HepG2 (cell line): ENCODE results near the gene ICAM5. TPM values are rescaled to one million over a fixed set of nuclear protein-coding genes. Genes with fewer than 3 reads are reported as not detected.

Experiments used
- HINFP ChIP-seq: sonication (generic); formaldehyde crosslinking; IDR thresholded peaks from 2 replicates; pipeline ENCODE4 v1.4.0; 2020; ENCODE audit warnings: low read depth, mild to moderate bottlenecking, missing genetic modification reagents
- MTA1 ChIP-seq: sonication (generic); formaldehyde crosslinking; IDR thresholded peaks from 2 replicates; pipeline ENCODE4 v1.4.0; 2020; ENCODE audit warnings: missing genetic modification reagents, mild to moderate bottlenecking, borderline replicate concordance
- MYNN ChIP-seq: sonication (generic); formaldehyde crosslinking; IDR thresholded peaks from 2 replicates; pipeline ENCODE4 v1.4.0; 2020; ENCODE audit warnings: mild to moderate bottlenecking, low read depth, missing genetic modification reagents
- NFAT5 ChIP-seq: sonication (generic); formaldehyde crosslinking; IDR thresholded peaks from 2 replicates; pipeline ENCODE4 v1.4.0; 2020; ENCODE audit warnings: missing genetic modification reagents
- NR1H2 ChIP-seq: sonication (generic); formaldehyde crosslinking; IDR thresholded peaks from 2 replicates; pipeline ENCODE4 v1.8.1; 2022; ENCODE audit warnings: low read depth, missing genetic modification reagents, borderline replicate concordance
- ZFP1 ChIP-seq: IDR thresholded peaks from 2 replicates; pipeline ENCODE4 v1.6.1; 2016
- ZNF253 ChIP-seq: sonication (generic); formaldehyde crosslinking; IDR thresholded peaks from 2 replicates; pipeline ENCODE4 v1.8.0; 2022; ENCODE audit warnings: mild to moderate bottlenecking, missing genetic modification reagents, borderline replicate concordance
- ZNF678 ChIP-seq: sonication (generic); formaldehyde crosslinking; IDR thresholded peaks from 2 replicates; pipeline ENCODE4 v1.4.0; 2020; ENCODE audit warnings: mild to moderate bottlenecking, missing genetic modification reagents
- ZSCAN25 ChIP-seq: sonication (generic); formaldehyde crosslinking; IDR thresholded peaks from 2 replicates; pipeline ENCODE4 v1.8.0; 2022; ENCODE audit warnings: mild to moderate bottlenecking, missing genetic modification reagents
- polyA plus RNA-seq, 8 experiments: library from polyadenylated mRNA; depleted of rRNA in 3 of 8; stranded (reverse) in 7 of 8; unstranded in 1 of 8; fragments of >200 nt; fragmentation: Illumina TruSeq in 4 of 8; extraction: Trizol in 4 of 8; gene quantifications; 2 replicates each; pipeline versions ENCODE4 v1.2.1 to v1.2.3, GENCODE V29; 2011 to 2016; ENCODE audit warnings: low read depth in 4 of 8, missing spikeins in 1 of 8, mixed read lengths in 1 of 8; ENCODE audit not compliant: insufficient read depth in 1 of 8
- total RNA-seq, 5 experiments: library from RNA; depleted of rRNA; stranded (reverse); fragments of >200 nt; fragmentation: Illumina TruSeq; extraction: Trizol; gene quantifications; 2 replicates each; pipeline ENCODE4 v1.2.3, GENCODE V29; 2016; ENCODE audit warnings: low read depth in 1 of 5
- TF ChIP-seq, protein P1 (sequence below): sonication (generic); formaldehyde crosslinking; IDR thresholded peaks from 2 replicates; pipeline ENCODE4 v1.5.1; 2020; ENCODE audit warnings: mild to moderate bottlenecking, missing genetic modification reagents, moderate library complexity
- TF ChIP-seq, protein P2 (sequence below): sonication (generic); formaldehyde crosslinking; IDR thresholded peaks from 2 replicates; pipeline ENCODE4 v1.4.0; 2020; ENCODE audit warnings: mild to moderate bottlenecking, low read depth, missing genetic modification reagents
- TF ChIP-seq, protein P3 (sequence below): sonication (generic); formaldehyde crosslinking; conservative IDR thresholded peaks from 2 replicates; pipeline ENCODE4 v1.8.0; 2022; ENCODE audit warnings: low read depth, missing genetic modification reagents

ICAM5 gene
- total and polyA plus RNA-seq, 2 of the 13 experiments (the other 11 are each of a cell fraction or from before 2014, with no cell fraction given): 0.46 to 1.6 TPM

DNA sequence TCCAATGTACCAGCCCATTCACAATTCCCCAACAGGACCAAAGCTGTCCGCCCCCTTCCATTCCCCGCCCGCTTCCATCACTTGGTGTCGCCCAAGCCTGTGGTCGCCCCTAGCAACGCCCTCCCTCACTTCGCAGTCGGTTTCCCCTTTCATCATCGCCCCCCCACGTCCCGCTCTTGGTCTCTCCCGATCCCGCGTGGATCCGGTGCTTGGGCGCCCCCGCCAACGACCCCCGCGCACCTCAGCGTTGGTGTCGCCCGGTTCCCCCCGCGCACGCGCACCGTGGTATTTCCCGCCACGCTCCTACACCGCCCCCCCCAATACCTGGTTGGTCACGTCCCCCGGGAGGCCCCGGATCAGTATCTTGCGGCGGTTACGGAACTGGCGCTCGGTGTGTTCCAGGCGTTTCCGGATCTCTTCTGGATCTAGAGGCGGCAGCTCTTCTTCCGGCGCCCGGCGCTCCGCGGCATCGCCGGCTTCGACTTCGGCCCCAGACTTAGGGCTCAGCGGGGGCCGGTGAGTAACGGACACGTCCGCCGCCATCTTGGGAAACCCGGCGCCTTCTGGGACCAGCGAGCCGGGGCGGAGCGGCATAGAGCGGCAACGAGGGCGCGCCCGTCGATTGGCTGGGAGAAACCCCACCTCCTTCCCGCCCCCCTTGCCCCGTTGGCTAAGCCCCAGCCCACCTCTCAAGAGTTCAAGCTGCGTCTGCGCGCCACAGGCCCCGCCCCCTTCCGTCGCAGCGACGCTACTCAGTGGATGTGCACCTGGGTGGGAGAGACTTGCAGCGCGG lies 43.4 kb downstream of the ICAM5 start, which contains the start of gene RAVER1 (continued):
- TF ChIP-seq NFAT5 (CRISPR knock-in tag) (no peak), MTA1 (peak; percentile 45; the same call in 1 of the 2 replicates), ZSCAN25 (CRISPR knock-in tag) (peak; percentile 72), HINFP (0 out of 2 replicates have a peak, but pooled peaks have one; percentile 43), NR1H2 (CRISPR knock-in tag) (peak; percentile 67; the same call in 1 of the 2 replicates), ZNF253 (CRISPR knock-in tag) (no peak), ZNF678 (CRISPR knock-in tag) (peak; percentile 86; the same call in 1 of the 2 replicates), MYNN (peak; percentile 39; the same call in 1 of the 2 replicates), ZFP1 (CRISPR knock-in tag) (0 out of 2 replicates have a peak, but pooled peaks have one; percentile 64)
- TF ChIP-seq, protein P1, sequence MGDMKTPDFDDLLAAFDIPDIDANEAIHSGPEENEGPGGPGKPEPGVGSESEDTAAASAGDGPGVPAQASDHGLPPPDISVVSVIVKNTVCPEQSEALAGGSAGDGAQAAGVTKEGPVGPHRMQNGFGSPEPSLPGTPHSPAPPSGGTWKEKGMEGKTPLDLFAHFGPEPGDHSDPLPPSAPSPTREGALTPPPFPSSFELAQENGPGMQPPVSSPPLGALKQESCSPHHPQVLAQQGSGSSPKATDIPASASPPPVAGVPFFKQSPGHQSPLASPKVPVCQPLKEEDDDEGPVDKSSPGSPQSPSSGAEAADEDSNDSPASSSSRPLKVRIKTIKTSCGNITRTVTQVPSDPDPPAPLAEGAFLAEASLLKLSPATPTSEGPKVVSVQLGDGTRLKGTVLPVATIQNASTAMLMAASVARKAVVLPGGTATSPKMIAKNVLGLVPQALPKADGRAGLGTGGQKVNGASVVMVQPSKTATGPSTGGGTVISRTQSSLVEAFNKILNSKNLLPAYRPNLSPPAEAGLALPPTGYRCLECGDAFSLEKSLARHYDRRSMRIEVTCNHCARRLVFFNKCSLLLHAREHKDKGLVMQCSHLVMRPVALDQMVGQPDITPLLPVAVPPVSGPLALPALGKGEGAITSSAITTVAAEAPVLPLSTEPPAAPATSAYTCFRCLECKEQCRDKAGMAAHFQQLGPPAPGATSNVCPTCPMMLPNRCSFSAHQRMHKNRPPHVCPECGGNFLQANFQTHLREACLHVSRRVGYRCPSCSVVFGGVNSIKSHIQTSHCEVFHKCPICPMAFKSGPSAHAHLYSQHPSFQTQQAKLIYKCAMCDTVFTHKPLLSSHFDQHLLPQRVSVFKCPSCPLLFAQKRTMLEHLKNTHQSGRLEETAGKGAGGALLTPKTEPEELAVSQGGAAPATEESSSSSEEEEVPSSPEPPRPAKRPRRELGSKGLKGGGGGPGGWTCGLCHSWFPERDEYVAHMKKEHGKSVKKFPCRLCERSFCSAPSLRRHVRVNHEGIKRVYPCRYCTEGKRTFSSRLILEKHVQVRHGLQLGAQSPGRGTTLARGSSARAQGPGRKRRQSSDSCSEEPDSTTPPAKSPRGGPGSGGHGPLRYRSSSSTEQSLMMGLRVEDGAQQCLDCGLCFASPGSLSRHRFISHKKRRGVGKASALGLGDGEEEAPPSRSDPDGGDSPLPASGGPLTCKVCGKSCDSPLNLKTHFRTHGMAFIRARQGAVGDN (CRISPR knock-in tag): peak; percentile 76
- TF ChIP-seq, protein P2, sequence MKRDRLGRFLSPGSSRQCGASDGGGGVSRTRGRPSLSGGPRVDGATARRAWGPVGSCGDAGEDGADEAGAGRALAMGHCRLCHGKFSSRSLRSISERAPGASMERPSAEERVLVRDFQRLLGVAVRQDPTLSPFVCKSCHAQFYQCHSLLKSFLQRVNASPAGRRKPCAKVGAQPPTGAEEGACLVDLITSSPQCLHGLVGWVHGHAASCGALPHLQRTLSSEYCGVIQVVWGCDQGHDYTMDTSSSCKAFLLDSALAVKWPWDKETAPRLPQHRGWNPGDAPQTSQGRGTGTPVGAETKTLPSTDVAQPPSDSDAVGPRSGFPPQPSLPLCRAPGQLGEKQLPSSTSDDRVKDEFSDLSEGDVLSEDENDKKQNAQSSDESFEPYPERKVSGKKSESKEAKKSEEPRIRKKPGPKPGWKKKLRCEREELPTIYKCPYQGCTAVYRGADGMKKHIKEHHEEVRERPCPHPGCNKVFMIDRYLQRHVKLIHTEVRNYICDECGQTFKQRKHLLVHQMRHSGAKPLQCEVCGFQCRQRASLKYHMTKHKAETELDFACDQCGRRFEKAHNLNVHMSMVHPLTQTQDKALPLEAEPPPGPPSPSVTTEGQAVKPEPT: peak; percentile 64; the same call in 1 of the 2 replicates
- TF ChIP-seq, protein P3, sequence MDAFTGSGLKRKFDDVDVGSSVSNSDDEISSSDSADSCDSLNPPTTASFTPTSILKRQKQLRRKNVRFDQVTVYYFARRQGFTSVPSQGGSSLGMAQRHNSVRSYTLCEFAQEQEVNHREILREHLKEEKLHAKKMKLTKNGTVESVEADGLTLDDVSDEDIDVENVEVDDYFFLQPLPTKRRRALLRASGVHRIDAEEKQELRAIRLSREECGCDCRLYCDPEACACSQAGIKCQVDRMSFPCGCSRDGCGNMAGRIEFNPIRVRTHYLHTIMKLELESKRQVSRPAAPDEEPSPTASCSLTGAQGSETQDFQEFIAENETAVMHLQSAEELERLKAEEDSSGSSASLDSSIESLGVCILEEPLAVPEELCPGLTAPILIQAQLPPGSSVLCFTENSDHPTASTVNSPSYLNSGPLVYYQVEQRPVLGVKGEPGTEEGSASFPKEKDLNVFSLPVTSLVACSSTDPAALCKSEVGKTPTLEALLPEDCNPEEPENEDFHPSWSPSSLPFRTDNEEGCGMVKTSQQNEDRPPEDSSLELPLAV (CRISPR knock-in tag): 0 out of 2 replicates have a peak, but pooled peaks have one; percentile 33
